ENCODE results near the gene DNAJC10. TPM values are rescaled to one million over a fixed set of nuclear protein-coding genes. Genes with fewer than 3 reads are reported as not detected.
A peak's percentile ranks its signal among the peaks of the same experiment; 100 is the strongest.
"Not testable (repeated sequence)": the region's sequence is repeated elsewhere in the genome, so short reads cannot be mapped to it uniquely, and the experiment has no call there.

Gene DNAJC10
- total RNA-seq, 2 donors from 2014 or later: 42.8 to 52.9 TPM

- WGBS: 50% methylated on average over 7 of the region's 7 CpGs
- H3K9me3 ChIP-seq: no peaks in the 10 kb centered on the region
- H3K4me3 ChIP-seq: no peak overlapping the region
- no peak for TF ChIP-seq POLR2A (IDR thresholded peaks at IDR 0.05)
- TF ChIP-seq, protein P1, sequence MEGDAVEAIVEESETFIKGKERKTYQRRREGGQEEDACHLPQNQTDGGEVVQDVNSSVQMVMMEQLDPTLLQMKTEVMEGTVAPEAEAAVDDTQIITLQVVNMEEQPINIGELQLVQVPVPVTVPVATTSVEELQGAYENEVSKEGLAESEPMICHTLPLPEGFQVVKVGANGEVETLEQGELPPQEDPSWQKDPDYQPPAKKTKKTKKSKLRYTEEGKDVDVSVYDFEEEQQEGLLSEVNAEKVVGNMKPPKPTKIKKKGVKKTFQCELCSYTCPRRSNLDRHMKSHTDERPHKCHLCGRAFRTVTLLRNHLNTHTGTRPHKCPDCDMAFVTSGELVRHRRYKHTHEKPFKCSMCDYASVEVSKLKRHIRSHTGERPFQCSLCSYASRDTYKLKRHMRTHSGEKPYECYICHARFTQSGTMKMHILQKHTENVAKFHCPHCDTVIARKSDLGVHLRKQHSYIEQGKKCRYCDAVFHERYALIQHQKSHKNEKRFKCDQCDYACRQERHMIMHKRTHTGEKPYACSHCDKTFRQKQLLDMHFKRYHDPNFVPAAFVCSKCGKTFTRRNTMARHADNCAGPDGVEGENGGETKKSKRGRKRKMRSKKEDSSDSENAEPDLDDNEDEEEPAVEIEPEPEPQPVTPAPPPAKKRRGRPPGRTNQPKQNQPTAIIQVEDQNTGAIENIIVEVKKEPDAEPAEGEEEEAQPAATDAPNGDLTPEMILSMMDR (IDR thresholded peaks at IDR 0.05): peak in 2 of 4 experiments; percentile 35 to 44
- no peaks in the 10 kb centered on the region for H3K27me3 ChIP-seq (replicated peaks; ENCODE audit: insufficient read depth)
- DNase-seq (ENCODE audit: low spot score): no peak
- no peak overlapping the region for H3K27ac ChIP-seq
- no peaks in the 10 kb centered on the region for H3K36me3 ChIP-seq
- intact Hi-C loops (cut with DNase I): no loop called here
- H3K4me1 ChIP-seq (replicated peaks): no peaks in the 10 kb centered on the region
Observed at GRCh38 chr2:182767578-182767977, 51.5 kb downstream of the DNAJC10 start.

DNA sequence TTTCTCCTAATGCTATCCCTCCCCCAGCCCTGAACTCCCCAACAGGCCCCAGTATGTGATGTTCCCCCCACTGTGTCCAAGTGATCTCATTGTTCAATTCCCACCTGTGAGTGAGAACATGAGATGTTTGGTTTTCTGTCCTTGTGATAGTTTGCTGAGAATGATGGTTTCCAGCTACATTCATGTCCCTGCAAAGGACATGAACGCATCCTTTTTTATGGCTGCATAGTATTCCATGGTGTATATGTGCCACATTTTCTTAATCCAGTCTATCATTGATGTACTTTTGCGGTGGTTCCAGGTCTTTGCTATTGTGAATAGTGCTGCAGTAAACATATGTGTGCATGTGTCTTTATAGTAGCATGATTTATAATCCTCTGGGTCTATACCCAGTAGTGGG, 52.9 kb downstream of the DNAJC10 start:
- H3K4me3 ChIP-seq; H3K36me3 ChIP-seq; intact Hi-C loops (cut with DNase I); H3K9me3 ChIP-seq; H3K4me1 ChIP-seq (replicated peaks); DNase-seq (ENCODE audit: low spot score); H3K27me3 ChIP-seq (replicated peaks; ENCODE audit: insufficient read depth); H3K27ac ChIP-seq: not testable (repeated sequence)
- WGBS: 98% methylated on average over 2 of the region's 2 CpGs

GRCh38 chr2:182779323-182779722, 63.3 kb downstream of the DNAJC10 start:
- TF ChIP-seq, protein P1 (IDR thresholded peaks at IDR 0.05): no peak
- TF ChIP-seq POLR2AphosphoS5 (IDR thresholded peaks at IDR 0.05) (no peak), POLR2A (IDR thresholded peaks at IDR 0.05) (no peak)
- DNase-seq (ENCODE audit: low spot score): no peak
- intact Hi-C loops (cut with DNase I): no loop called here
- H3K4me1 ChIP-seq (replicated peaks): no peaks in the 10 kb centered on the region
- no peaks in the 10 kb centered on the region for H3K9me3 ChIP-seq
- no peaks in the 10 kb centered on the region for H3K36me3 ChIP-seq
- H3K27me3 ChIP-seq (replicated peaks; ENCODE audit: insufficient read depth): no peaks in the 10 kb centered on the region
- H3K4me3 ChIP-seq: no peak overlapping the region
- WGBS: 95% methylated on average over 1 of the region's 1 CpG
- no peak overlapping the region for H3K27ac ChIP-seq

GRCh38 chr2:182781099-182781498, 65.0 kb downstream of the DNAJC10 start:
- H3K36me3 ChIP-seq; H3K27ac ChIP-seq; H3K9me3 ChIP-seq; H3K4me1 ChIP-seq (replicated peaks); DNase-seq (ENCODE audit: low spot score); intact Hi-C loops (cut with DNase I); H3K27me3 ChIP-seq (replicated peaks; ENCODE audit: insufficient read depth); H3K4me3 ChIP-seq: not testable (repeated sequence)
- WGBS: 97% methylated on average over 8 of the region's 8 CpGs

DNA sequence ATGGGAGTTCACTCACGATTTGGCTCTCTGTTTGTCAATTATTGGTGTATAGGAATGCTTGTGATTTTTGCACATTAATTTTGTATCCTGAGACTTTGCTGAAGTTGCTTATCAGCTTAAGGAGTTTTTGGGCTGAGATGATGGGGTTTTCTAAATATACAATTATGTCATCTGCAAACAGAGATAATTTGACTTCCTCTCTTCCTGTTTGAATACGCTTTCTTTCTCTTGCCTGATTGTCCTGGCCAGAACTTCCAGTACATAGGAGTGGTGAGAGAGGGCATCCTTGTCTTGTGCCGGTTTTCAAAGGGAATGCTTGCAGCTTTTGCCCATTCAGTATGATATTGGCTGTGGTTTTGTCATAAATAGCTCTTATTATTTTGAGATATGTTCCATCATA, 66.6 kb downstream of the DNAJC10 start:
- intact Hi-C loops (cut with DNase I); H3K27ac ChIP-seq; DNase-seq (ENCODE audit: low spot score); H3K36me3 ChIP-seq; H3K27me3 ChIP-seq (replicated peaks; ENCODE audit: insufficient read depth); H3K9me3 ChIP-seq; H3K4me3 ChIP-seq; H3K4me1 ChIP-seq (replicated peaks): not testable (repeated sequence)
- 78% methylated on average over 3 of the region's 3 CpGs for WGBS

- intact Hi-C loops (cut with DNase I): no loop called here
- H3K9me3 ChIP-seq: no peaks in the 10 kb centered on the region
- H3K36me3 ChIP-seq: no peaks in the 10 kb centered on the region
- 72% methylated on average over 4 of the region's 4 CpGs for WGBS
- H3K4me1 ChIP-seq (replicated peaks): no peaks in the 10 kb centered on the region
- no peak overlapping the region for H3K27ac ChIP-seq
- no peak for DNase-seq (ENCODE audit: low spot score)
- H3K4me3 ChIP-seq: no peak overlapping the region
- H3K27me3 ChIP-seq (replicated peaks; ENCODE audit: insufficient read depth): no peaks in the 10 kb centered on the region
- TF ChIP-seq POLR2A (IDR thresholded peaks at IDR 0.05): no peak
- TF ChIP-seq POLR2AphosphoS5 (IDR thresholded peaks at IDR 0.05): no peak
- TF ChIP-seq, protein P1 (IDR thresholded peaks at IDR 0.05): no peak
Observed at GRCh38 chr2:182784058-182784706, 68.1 kb downstream of the DNAJC10 start.

Data from prostate gland (tissue), 2 donors.